Measurements from ENCODE around the gene OGFOD2. TPM values are rescaled to one million over a fixed set of nuclear protein-coding genes. Genes with fewer than 3 reads are reported as not detected.
A peak's percentile ranks its signal among the peaks of the same experiment; 100 is the strongest.

OGFOD2 gene
- total RNA-seq, 1 experiment from 2014 or later: 21.5 TPM

DNA sequence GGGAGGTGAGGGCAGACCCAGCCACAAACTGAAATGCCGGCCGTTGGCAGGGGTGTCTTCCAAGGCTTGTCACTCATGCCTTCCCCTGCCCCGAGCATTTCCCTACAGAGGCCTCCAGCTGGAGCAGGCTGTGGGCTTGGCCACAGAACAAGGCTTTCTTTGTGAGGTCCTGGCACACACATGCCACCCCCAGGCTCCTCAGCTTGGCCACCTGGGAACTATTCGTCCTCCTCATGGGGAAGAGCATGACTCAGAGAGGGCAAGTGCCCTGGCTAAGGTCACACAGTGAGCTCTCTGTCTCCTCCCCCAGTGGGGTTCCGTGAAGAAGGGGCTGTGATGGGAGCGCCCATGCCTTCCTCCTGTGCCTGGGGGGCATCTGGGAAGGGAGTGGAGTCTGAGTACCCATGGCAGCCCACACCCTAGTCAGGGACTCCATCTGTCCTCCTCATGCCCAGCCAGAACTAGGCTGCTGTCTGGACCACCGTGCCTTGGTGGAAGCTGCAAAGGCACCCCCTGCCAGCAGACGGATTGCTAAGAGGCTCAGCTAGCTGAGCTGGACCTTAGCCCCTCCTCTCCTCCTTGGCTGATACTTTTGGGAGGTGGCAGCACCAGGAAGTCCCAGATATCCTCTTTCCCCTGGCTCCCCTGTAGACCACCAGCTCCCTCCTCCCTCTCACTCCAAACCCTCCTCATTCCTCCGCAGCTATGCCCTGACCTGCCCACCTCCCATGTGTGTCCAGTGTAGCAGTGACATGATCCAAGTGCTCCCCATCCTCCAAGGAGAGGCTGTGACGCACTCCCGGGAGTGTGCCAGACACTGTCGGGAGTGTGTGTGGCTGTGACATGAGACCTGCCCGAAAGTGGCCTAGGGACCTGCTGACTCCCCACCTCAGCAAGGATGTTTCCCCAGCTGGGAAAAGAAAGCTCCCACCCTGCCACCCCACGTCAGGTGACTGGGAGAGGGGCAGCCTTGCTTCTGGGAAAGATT, 30.1 kb upstream of the OGFOD2 start:
- Mint-ChIP-seq H3K9me3 (ENCODE audit: low read depth, unreplicated experiment) (peaks cover 2% of the 10 kb centered on the region), H3K27me3 (ENCODE audit: unreplicated experiment) (no peaks in the 10 kb centered on the region), H3K4me1 (ENCODE audit: low read depth, unreplicated experiment) (peaks cover 84% of the 10 kb centered on the region), H3K36me3 (ENCODE audit: insufficient read depth, unreplicated experiment) (peaks cover 70% of the 10 kb centered on the region), H3K27ac (ENCODE audit: unreplicated experiment) (peak overlapping the region; percentile 92), H3K4me3 (ENCODE audit: low read depth, unreplicated experiment) (peak overlapping the region; percentile 63)
- TF ChIP-seq, protein P1, sequence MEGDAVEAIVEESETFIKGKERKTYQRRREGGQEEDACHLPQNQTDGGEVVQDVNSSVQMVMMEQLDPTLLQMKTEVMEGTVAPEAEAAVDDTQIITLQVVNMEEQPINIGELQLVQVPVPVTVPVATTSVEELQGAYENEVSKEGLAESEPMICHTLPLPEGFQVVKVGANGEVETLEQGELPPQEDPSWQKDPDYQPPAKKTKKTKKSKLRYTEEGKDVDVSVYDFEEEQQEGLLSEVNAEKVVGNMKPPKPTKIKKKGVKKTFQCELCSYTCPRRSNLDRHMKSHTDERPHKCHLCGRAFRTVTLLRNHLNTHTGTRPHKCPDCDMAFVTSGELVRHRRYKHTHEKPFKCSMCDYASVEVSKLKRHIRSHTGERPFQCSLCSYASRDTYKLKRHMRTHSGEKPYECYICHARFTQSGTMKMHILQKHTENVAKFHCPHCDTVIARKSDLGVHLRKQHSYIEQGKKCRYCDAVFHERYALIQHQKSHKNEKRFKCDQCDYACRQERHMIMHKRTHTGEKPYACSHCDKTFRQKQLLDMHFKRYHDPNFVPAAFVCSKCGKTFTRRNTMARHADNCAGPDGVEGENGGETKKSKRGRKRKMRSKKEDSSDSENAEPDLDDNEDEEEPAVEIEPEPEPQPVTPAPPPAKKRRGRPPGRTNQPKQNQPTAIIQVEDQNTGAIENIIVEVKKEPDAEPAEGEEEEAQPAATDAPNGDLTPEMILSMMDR (IDR thresholded peaks at IDR 0.05; ENCODE audit: unreplicated experiment): no peak
- intact Hi-C loops (cut with micrococcal nuclease; ENCODE audit: unreplicated experiment): no loop called here
- peak; percentile 94 for DNase-seq
- CTCF ChIA-PET: interaction anchor here (0.6 to 2.0 kb wide), 10 partner anchors 9 to 84 kb away, joined by 3 to 14 read pairs (median 4); no protein-coding TSS in a partner anchor
- BruUV-seq (replicated peaks): no TSS peak

DNA sequence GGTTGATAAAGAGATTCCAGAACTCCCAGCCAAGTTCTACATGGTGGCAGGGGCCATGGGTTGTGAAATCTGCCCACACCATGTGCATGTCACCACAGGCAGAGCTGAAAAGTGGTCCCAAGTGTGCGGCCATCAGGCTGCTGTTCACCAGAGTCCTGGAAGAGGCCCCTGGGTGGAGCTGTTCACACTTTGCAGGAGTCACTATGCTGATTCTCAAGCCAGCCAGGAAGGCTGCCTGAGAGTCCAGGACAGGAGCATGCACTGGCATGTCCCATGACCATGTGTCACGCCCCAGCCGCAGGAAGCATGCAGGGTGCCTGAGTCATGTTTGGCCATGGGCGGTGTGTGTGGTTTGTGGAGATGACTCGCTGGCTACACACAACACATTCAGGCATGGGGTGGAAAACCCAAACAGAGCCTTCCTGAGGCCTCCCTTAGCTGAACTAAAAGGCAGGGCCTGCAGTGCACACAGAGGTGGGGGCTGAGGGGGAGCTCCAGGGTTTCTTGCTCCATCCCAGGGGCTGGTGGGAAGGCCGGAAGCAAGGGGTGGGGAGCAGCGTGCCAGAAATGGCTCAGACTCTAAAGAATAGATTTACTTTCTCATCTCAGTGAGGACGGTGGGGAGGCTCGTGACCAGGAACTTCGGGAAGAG, 28.2 kb upstream of the OGFOD2 start:
- intact Hi-C loops (cut with micrococcal nuclease; ENCODE audit: unreplicated experiment): loop anchor here (2.0 kb wide), 2 partner anchors 48 to 60 kb away; no protein-coding TSS in a partner anchor
- peak overlapping the region; percentile 93 for H3K27ac Mint-ChIP-seq (ENCODE audit: unreplicated experiment)
- H3K36me3 Mint-ChIP-seq (ENCODE audit: insufficient read depth, unreplicated experiment): peaks cover 57% of the 10 kb centered on the region
- peaks cover 2% of the 10 kb centered on the region for H3K9me3 Mint-ChIP-seq (ENCODE audit: low read depth, unreplicated experiment)
- CTCF ChIA-PET: interaction anchor here (0.5 to 1.9 kb wide), 19 partner anchors 25 to 419 kb away, joined by 3 to 17 read pairs (median 4); no protein-coding TSS in a partner anchor
- TF ChIP-seq, protein P1 (IDR thresholded peaks at IDR 0.05; ENCODE audit: unreplicated experiment): peak; percentile 43
- peak; percentile 96 for DNase-seq
- H3K4me1 Mint-ChIP-seq (ENCODE audit: low read depth, unreplicated experiment): peaks cover 81% of the 10 kb centered on the region
- H3K4me3 Mint-ChIP-seq (ENCODE audit: low read depth, unreplicated experiment): peak overlapping the region; percentile 47
- no peaks in the 10 kb centered on the region for H3K27me3 Mint-ChIP-seq (ENCODE audit: unreplicated experiment)
- no TSS peak for BruUV-seq (replicated peaks)

DNA sequence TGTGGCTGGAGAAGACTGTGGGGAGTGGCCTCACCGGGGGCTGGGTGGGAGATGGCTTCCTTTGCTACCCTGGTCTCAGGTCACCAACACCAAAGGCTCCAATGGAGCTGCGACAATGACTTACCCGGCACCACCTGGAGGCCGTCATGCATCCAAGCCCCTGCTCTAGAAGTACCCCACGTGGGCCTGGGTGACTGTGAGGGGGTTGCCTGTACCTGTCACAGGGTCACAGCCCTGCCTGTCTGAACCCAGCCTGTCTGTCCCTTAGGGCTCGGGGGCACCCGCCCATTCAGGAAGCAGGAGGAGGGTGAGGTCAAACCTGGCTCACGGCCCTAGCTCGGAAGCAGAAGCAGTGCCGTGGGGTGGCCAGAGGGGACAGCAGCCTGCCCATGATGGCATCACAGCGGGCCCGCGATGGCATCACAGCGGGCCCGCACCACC, 27.7 kb upstream of the OGFOD2 start:
- CTCF ChIA-PET: interaction anchor here (0.5 to 1.9 kb wide), 17 partner anchors 26 to 418 kb away, joined by 3 to 17 read pairs (median 4); no protein-coding TSS in a partner anchor
- Mint-ChIP-seq H3K4me3 (ENCODE audit: low read depth, unreplicated experiment) (peak overlapping the region; percentile 47), H3K4me1 (ENCODE audit: low read depth, unreplicated experiment) (peaks cover 81% of the 10 kb centered on the region), H3K9me3 (ENCODE audit: low read depth, unreplicated experiment) (peaks cover 2% of the 10 kb centered on the region), H3K27me3 (ENCODE audit: unreplicated experiment) (no peaks in the 10 kb centered on the region), H3K36me3 (ENCODE audit: insufficient read depth, unreplicated experiment) (peaks cover 52% of the 10 kb centered on the region), H3K27ac (ENCODE audit: unreplicated experiment) (peak overlapping the region; percentile 93)
- intact Hi-C loops (cut with micrococcal nuclease; ENCODE audit: unreplicated experiment): loop anchor here (2.0 kb wide), 2 partner anchors 49 to 61 kb away; no protein-coding TSS in a partner anchor
- TF ChIP-seq, protein P1 (IDR thresholded peaks at IDR 0.05; ENCODE audit: unreplicated experiment): peak; percentile 22
- BruUV-seq (replicated peaks): TSS peak; percentile 55
- peak; percentile 79 for DNase-seq

DNA sequence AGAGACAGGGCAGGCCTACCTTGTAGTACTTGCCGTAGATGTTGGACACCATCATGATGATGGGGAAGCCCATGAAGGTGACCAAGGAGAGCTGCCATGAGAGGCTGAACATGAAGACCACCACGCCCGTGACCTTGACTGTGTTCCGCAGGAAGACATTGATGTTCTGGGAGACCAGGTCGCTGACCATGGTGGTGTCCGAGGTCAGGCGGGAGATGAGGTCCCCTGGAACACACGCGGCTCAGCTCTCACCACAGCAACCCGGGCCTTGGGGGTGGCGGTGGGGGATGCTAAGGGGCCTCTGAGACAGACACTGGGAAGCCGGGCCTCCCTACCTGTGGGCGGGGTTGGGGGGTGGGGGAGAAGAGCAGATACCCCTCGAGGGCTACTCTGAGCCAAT, 26.4 kb upstream of the OGFOD2 start:
- peaks cover 69% of the 10 kb centered on the region for H3K4me1 Mint-ChIP-seq (ENCODE audit: low read depth, unreplicated experiment)
- no peaks in the 10 kb centered on the region for H3K27me3 Mint-ChIP-seq (ENCODE audit: unreplicated experiment)
- CTCF ChIA-PET: interaction anchor here (0.8 kb wide), 1 partner anchor 60 kb away, joined by 3 read pairs; no protein-coding TSS in a partner anchor

More for the DNA sequence above, 26.4 kb upstream of the OGFOD2 start:
- Mint-ChIP-seq H3K4me3 (ENCODE audit: low read depth, unreplicated experiment) (no peak overlapping the region), H3K9me3 (ENCODE audit: low read depth, unreplicated experiment) (no peaks in the 10 kb centered on the region), H3K27ac (ENCODE audit: unreplicated experiment) (peak overlapping the region; percentile 93), H3K36me3 (ENCODE audit: insufficient read depth, unreplicated experiment) (peaks cover 40% of the 10 kb centered on the region)
- TF ChIP-seq, protein P1 (IDR thresholded peaks at IDR 0.05; ENCODE audit: unreplicated experiment): no peak
- DNase-seq: no peak
- BruUV-seq (replicated peaks): no TSS peak
- intact Hi-C loops (cut with micrococcal nuclease; ENCODE audit: unreplicated experiment): no loop called here

All from Calu3 (cell line).